Activated CD8-positive, alpha-beta memory T cell treated with anti-CD3 and anti-CD28 coated beads for 1 hour (primary cell): Measurements from ENCODE around the gene YARS2.

ENCODE experiments used
- DNase-seq, 2 donors: peaks; one replicate each; pipeline ENCODE4 v3.0.0-alpha.2; 2020; ENCODE audit warnings: low read depth in 1 of 2; ENCODE audit errors: extremely low read depth in 1 of 2

The YARS2 gene

GRCh38 chr12:32755654-32756475 is at the start of gene YARS2:
YARS2 (minus strand) TSS chr12:32755897; CDS start chr12:32755874, 23 bp downstream.
- peak; percentile 76 for DNase-seq

GRCh38 chr12:32804301-32804700 is 48.6 kb upstream of the YARS2 start:
- DNase-seq: no peak

GRCh38 chr12:32801269-32801980 is 45.7 kb upstream of the YARS2 start:
- DNase-seq: no peak

DNA sequence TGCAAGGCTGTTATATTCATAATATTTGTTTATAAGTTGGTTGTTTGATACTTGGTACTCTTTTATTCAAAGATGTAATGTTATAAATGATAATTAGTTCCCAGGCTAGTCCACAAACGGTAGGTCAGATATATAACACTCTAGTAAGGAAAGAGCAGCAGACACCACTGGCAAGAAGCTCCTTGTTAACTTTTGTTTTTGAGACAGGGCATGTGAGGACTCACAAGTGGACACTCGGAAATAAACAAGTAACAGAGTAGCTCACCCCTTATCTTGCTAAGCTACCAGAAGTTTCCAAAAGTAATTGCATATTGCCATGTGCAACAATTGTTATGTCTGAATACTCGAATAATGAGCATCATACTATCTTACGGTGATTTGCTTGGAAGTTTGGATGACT is 38.6 kb upstream of the YARS2 start:
- DNase-seq: no peak

DNA sequence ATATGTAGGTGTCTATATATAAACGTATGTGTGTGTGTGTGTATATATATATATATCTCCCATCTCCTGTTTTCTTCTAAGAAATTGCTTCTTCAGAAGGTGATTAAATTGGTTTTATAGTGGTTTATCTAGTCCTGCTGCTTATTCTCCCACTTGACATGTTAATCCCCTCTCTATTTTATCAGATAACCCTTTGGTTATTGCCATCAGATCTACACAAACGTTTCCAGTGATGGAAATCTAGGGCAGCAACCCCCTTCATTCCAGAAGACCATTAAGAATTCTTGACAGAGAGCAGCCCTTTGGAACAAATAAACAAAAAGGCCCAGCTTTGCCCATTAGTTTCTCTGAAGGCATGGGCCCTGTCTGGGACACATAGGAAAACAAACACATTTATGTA is 34.2 kb upstream of the YARS2 start:
- DNase-seq: no peak

DNA sequence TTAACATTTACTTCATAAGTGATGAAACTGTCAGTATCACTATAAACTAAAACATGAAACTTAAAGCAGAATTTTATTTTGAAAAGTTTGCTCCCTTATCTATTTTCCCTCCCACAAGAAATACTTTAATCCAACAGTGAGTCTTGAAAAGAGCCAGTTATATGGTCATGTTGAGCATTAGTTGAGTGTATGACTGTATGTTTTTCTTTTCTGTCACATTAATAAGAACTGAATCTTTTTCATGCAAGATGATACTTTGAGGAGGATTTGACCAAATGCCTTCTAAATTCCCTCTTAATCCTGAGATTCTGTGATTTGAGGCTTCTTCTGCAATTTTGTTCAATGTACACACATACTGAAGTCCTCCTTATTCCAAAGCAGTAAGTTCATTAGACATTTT is 33.7 kb upstream of the YARS2 start:
- no peak for DNase-seq

DNA sequence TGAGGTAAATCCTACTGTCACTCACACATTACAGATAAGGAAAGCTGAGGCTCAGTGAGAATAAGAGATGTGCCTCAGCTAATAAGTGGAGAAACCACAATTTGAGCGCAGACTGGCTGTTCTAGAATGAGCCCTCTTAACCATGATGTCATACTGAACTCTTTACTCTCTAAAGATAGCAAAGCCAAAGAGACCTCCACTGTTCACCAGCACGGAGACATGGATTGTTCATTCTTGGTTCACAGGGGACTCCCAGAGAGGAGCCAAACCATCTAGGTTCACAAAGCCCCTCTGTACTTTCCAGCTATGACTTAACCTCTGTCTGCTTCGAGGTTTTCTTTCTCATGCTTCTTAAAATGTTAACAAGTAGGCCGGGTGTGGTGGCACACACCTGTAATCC is 32.7 kb upstream of the YARS2 start:
- no peak for DNase-seq

- DNase-seq: no peak
These were observed 29.9 kb upstream of the YARS2 start for GRCh38 chr12:32785557-32785956.

GRCh38 chr12:32783029-32783428 is 27.3 kb upstream of the YARS2 start:
- no peak for DNase-seq

DNA sequence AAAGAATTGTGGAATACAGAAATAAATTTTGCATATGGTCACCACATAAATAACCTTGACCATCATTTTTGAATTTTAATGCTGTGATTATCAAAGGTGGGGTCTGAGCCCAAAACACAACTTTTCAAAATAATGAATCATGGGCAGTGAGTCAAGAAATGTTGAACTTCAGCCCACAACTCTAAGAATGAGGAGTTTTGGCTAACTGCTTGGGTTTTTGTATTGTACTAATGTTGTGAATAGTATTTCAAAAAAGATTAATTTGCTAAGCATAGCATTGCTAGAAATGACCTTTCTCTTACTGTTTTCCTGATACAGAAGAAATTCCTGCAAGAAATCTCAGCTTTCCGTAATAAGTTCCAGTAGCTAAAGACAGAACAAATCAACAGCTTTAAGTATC is 24.4 kb upstream of the YARS2 start:
- no peak for DNase-seq

DNA sequence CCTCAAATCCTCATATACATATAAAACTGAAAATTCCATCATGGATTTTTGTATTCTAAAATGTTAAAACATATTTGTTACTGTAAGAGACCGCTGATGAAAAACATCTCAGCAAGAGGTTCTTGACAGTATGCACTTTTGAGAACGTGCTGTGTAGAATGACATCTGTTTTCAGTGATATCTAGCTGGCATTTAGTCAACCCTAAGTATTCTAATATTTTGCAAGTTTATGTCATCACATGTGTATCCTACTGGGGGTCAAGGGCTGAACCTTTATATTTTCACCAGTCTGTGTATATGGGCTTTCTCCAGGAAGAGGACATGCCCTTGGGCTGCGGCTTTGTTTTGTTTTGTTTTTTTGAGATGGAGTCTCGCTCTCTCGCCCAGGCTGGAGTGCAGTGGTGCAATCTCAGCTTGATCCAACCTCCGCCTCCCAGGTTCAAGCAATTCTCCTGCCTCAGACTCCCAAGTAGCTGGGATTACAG is 22.0 kb upstream of the YARS2 start:
- DNase-seq: no peak

DNA sequence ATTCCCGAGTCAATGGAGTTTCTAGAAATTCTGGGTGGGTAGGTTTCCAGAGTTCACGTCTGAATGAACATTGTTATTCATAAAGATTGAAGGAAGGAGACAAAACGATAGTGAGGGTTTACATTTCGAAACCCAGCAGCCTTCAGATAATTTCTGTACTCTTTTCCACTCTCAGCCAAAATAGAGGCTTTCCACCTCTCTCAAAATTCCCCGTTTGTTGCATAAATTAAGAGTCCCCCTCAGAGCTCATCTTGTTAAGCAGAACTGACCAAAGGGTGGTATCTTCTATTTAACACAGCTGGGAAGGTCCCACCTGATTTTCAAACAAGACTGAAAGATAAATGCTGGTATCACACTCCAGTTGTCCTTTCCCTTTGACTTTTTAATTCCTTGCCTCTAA is 21.5 kb upstream of the YARS2 start:
- no peak for DNase-seq

DNA sequence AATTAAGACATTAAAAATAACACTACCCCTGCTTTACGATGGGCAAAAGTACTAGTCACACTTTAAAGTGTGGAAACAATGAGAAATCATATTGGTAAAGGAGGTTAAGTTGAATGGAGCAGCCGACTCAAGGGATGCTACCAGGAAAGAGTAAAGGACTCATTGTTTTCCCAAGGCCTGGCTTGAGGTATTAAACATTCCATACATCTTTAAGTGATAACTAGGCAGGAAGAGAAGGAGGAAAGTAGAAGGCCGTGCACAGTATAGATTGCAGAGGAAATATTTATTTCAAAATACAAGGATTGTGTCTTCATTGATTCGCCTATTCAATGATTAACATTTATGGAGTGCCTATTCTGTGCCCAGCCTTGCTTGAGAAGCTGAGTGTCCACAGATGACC is 20.6 kb upstream of the YARS2 start:
- no peak for DNase-seq

DNA sequence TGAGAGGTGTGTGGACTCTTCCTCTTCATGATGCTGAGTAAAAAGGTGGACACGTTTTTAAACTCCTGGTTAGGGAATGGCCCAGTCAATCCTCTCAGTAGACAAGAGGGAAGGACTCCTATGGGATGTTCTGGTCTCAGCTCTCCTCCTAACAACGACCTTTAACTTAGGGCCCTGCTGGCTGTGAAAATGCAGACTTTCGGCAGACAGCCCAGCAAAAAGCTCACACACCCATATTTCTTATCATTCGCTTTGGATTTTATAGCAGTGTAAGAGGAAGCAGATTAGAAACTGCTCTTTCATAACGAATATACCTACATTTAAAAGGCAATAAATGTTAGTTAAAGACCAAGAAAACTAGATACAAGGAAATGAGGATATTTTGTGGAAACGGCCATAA is 18.0 kb upstream of the YARS2 start:
- no peak for DNase-seq

DNA sequence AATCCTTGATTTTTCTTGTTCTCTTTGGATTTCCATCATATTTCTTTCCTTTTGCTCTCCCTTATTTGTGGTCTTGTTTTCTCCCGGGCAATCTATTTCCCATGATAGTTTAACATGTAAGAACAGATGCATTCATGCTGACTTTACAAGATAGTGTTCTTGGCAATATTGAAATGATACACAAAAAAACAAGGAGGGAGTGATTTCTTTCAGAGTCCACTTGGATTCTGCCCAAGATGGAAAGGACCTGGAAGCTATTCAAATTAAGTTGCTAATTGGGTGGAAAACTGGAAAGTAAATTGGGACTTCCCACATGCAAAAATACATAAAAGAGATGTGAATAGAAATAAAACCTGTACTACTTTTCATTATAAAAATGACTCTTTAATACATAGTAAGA is 14.4 kb upstream of the YARS2 start:
- DNase-seq: no peak

GRCh38 chr12:32768518-32768917 is 12.8 kb upstream of the YARS2 start:
- DNase-seq: no peak

- DNase-seq: no peak
These were observed 10.2 kb upstream of the YARS2 start for GRCh38 chr12:32765906-32766305.

- DNase-seq: no peak
These were observed 6.0 kb upstream of the YARS2 start for GRCh38 chr12:32761716-32762115.

DNA sequence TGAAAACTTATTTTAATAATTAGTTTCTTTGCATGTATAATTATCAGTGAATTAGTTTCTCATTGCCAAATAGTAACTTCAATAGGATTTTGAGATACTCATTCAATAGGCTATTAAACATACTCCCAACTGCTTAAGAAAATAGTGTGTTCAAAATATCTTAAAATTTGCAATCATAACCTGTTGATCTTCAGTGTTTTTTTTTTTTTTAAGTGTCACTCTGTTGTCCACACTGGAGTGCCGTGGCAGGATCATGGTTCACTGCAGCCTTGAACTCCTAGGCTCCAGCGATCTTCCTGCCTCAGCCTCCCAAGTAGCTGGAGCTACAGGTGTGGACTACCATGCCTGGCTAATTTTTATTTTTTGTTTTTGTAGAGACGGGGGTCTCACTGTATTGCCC is 1.5 kb upstream of the YARS2 start:
- DNase-seq: no peak

DNA sequence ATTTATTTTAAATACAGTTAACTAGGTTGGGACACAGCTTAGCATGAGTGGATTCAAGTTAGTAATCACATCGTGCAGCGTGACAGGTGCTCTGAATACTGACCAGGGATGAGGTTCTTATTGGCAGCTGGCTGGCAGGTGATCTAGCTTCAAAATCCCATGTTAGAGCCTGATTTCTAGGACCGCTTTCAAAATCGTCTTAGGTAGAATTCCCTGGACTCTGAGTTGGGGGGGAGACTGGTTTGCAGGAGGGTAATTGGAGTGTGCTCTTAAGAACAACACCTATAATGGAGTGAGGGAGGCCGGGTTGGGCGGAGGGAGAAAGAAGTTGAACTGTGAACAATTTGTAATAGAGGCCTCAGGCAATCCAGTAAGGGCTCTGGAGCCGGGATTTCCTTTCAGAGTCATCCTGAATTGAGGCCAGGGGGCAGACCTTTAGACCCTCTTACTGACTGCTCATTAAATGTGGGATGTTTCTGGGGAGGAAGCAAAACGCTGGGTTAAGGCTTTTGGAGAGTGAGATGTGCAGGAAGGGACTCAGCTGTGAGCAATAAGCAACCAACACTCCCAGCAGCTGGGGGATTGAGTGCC is 874 bp upstream of the YARS2 start:
- DNase-seq: no peak

DNA sequence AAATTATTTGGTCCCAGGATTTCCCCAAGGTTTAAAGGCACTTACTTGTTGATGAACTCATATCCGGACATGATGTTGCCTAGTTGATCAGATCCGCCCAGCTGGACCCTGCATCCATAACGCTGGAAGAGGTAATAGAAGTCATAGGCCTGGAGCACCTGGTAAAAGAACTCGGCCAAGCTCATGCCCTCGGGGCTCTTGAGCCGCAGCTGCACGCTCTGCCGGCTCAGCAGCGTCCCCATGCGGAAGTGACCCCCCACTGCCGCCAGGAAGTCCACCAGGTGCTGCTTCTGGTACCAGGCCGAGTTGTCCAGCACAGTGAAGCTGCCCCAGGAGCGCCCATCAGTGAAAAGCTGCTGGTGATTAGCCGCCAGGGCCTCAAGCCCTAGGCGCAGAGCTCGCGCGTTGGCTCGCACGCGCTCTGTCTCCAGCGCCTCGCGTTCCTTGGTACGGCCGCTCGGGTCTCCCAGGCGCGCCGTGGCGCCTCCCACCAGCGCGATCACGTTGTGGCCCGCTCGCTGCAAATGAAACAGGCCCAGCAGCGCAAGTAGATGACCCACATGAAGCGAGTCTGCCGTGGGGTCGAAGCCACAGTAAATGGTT is 545 bp downstream of the YARS2 start:
- peak; percentile 6 to 35 for DNase-seq
